ENCODE data around the gene ITGA8.

DNA sequence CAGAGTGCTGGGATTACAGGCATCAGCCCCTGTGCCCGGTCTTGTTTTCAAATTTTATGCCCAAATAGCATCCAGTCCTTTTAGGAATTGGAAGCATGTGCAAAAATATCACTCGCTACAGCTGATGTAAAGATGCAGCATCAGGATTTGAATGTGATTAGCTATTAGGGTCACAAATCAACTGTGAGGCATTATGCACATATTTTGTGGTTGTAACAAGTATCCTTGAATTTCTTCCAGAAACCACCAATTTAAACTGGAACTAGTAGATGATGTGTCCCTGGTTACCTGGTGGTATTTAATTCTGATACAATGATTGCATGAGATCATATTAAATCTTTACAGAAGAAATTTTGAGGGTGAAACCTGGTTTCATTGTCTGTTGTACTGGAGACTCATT, 41.0 kb upstream of the ITGA8 start:
- TF ChIP-seq, protein P1, sequence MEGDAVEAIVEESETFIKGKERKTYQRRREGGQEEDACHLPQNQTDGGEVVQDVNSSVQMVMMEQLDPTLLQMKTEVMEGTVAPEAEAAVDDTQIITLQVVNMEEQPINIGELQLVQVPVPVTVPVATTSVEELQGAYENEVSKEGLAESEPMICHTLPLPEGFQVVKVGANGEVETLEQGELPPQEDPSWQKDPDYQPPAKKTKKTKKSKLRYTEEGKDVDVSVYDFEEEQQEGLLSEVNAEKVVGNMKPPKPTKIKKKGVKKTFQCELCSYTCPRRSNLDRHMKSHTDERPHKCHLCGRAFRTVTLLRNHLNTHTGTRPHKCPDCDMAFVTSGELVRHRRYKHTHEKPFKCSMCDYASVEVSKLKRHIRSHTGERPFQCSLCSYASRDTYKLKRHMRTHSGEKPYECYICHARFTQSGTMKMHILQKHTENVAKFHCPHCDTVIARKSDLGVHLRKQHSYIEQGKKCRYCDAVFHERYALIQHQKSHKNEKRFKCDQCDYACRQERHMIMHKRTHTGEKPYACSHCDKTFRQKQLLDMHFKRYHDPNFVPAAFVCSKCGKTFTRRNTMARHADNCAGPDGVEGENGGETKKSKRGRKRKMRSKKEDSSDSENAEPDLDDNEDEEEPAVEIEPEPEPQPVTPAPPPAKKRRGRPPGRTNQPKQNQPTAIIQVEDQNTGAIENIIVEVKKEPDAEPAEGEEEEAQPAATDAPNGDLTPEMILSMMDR (conservative IDR thresholded peaks at IDR 0.05; ENCODE audit: low read depth, low read length): no peak
- TF ChIP-seq MXI1 (IDR thresholded peaks at IDR 0.05; ENCODE audit: borderline replicate concordance, low read depth, low read length) (no peak), MAFK (IDR thresholded peaks at IDR 0.05; ENCODE audit: low read depth, low read length) (no peak), POLR2A (IDR thresholded peaks at IDR 0.05; ENCODE audit: low read depth, low read length) (no peak), RAD21 (IDR thresholded peaks at IDR 0.05; ENCODE audit: low read length) (no peak), SMC3 (IDR thresholded peaks at IDR 0.05; ENCODE audit: low read depth, low read length) (no peak), RFX5 (IDR thresholded peaks at IDR 0.05; ENCODE audit: low read depth, low read length) (no peak)
